HG03354 (cell line): Measurements from ENCODE around the gene GEMIN4.
"Not testable (repeated sequence)": the region's sequence is repeated elsewhere in the genome, so short reads cannot be mapped to it uniquely, and the experiment has no call there.

Source experiments
- ATAC-seq: cut with Tn5 transposase; IDR thresholded peaks from one replicate; pipeline ENCODE4 v1.9.1; 2021; ENCODE audit warnings: mild to moderate bottlenecking; ENCODE audit not compliant: unreplicated experiment, poor library complexity, severe bottlenecking

GEMIN4 gene

GRCh38 chr17:781805-782731 lies 30.0 kb upstream of the GEMIN4 start, which contains the start of the genes GLOD4 and MRM3:
GLOD4 (minus strand) TSS chr17:782280; CDS start chr17:782255, 25 bp downstream.
MRM3 (plus strand) TSS chr17:782353; CDS start chr17:782379, 26 bp downstream.
- peak; percentile 90 for ATAC-seq

- ATAC-seq, result no peak
Observed at GRCh38 chr17:778096-778495, 26.0 kb upstream of the GEMIN4 start.

GRCh38 chr17:774313-774584 lies 22.2 kb upstream of the GEMIN4 start:
- ATAC-seq, result no peak

- ATAC-seq, result no peak
Observed at GRCh38 chr17:773467-774312, 21.6 kb upstream of the GEMIN4 start.

- ATAC-seq, result no peak
Observed at GRCh38 chr17:773016-773415, 21.0 kb upstream of the GEMIN4 start.

- ATAC-seq, result no peak
Observed at GRCh38 chr17:767076-767475, 15.0 kb upstream of the GEMIN4 start.

- ATAC-seq, result no peak
Observed at GRCh38 chr17:760371-760770, 8.3 kb upstream of the GEMIN4 start.

GRCh38 chr17:759964-760363 lies 7.9 kb upstream of the GEMIN4 start:
- ATAC-seq, result no peak

GRCh38 chr17:756010-756567 lies 4.0 kb upstream of the GEMIN4 start:
- ATAC-seq, result not testable (repeated sequence)

- not testable (repeated sequence) for ATAC-seq
Observed at GRCh38 chr17:755319-755961, 3.4 kb upstream of the GEMIN4 start.

GRCh38 chr17:753418-753817 lies 1.4 kb upstream of the GEMIN4 start:
- ATAC-seq, result no peak

GRCh38 chr17:752620-753219 lies 656 bp upstream of the GEMIN4 start:
- peak; percentile 22 for ATAC-seq

- peak; percentile 46 for ATAC-seq
Observed at GRCh38 chr17:751269-752001, 629 bp downstream of the GEMIN4 start.

GRCh38 chr17:750431-751037 lies 1.5 kb downstream of the GEMIN4 start:
- no peak for ATAC-seq

- not testable (repeated sequence) for ATAC-seq
Observed at GRCh38 chr17:749359-749758, 2.7 kb downstream of the GEMIN4 start.

GRCh38 chr17:748604-749003 lies 3.5 kb downstream of the GEMIN4 start:
- not testable (repeated sequence) for ATAC-seq

- no peak for ATAC-seq
Observed at GRCh38 chr17:746783-747629, 5.1 kb downstream of the GEMIN4 start.

- ATAC-seq, result no peak
Observed at GRCh38 chr17:746181-746580, 5.9 kb downstream of the GEMIN4 start.
